ENCODE results near the gene PKMYT1.

The PKMYT1 gene

DNA sequence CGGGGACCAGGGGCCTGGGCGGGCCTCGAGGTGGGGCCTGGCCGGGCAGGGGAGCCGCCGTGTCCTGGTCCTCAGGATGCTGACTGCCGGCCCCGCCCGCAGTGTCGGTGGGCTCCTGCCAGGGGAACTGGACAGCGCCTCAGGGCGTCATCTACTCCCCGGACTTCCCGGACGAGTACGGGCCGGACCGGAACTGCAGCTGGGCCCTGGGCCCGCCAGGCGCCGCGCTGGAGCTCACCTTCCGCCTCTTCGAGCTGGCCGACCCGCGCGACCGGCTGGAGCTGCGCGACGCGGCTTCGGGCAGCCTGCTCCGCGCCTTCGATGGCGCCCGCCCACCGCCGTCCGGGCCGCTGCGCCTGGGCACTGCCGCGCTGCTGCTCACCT, 13.4 kb downstream of the PKMYT1 start:
- H3K4me1 Mint-ChIP-seq (ENCODE audit: low read depth): peaks cover 40% of the 10 kb centered on the region
- no peaks in the 10 kb centered on the region for H3K9me3 Mint-ChIP-seq
- H3K27ac Mint-ChIP-seq: no peak overlapping the region
- H3K27me3 Mint-ChIP-seq: peaks cover 16% of the 10 kb centered on the region
- peaks cover 5% of the 10 kb centered on the region for H3K36me3 Mint-ChIP-seq (ENCODE audit: low read depth)
- no peak overlapping the region for H3K4me3 Mint-ChIP-seq

DNA sequence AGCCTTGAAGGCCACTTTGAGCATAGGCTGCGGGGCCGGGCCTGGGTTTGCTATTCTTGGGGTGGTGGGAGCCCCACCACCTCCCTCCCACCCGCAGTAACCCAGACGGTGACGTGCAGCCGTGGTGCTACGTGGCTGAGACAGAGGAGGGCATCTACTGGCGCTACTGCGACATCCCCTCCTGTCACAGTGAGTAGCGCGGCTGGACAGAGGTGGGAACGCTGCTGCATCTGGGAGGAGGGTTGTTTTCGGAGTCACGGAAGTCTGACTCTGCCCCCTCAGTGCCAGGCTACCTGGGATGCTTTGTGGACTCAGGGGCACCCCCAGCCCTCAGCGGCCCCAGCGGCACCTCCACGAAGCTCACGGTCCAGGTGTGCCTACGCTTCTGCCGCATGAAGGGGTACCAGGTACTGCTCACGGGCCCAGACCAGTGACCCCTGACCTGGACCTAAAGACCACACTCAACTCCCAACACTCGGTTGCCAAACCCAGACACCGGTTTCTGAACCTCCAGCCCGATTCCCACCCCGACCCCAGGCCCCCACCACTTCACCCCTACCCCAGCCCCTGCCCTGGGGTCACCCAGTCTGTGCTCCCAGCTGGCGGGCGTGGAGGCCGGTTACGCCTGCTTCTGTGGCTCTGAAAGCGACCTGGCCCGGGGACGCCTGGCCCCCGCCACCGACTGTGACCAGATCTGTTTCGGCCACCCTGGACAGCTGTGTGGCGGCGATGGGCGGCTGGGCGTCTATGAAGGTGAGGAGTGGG, 14.0 kb downstream of the PKMYT1 start:
- Mint-ChIP-seq H3K27me3 (peaks cover 18% of the 10 kb centered on the region), H3K27ac (no peak overlapping the region), H3K4me1 (ENCODE audit: low read depth) (peaks cover 41% of the 10 kb centered on the region), H3K9me3 (no peaks in the 10 kb centered on the region), H3K4me3 (no peak overlapping the region), H3K36me3 (ENCODE audit: low read depth) (peaks cover 4% of the 10 kb centered on the region)

DNA sequence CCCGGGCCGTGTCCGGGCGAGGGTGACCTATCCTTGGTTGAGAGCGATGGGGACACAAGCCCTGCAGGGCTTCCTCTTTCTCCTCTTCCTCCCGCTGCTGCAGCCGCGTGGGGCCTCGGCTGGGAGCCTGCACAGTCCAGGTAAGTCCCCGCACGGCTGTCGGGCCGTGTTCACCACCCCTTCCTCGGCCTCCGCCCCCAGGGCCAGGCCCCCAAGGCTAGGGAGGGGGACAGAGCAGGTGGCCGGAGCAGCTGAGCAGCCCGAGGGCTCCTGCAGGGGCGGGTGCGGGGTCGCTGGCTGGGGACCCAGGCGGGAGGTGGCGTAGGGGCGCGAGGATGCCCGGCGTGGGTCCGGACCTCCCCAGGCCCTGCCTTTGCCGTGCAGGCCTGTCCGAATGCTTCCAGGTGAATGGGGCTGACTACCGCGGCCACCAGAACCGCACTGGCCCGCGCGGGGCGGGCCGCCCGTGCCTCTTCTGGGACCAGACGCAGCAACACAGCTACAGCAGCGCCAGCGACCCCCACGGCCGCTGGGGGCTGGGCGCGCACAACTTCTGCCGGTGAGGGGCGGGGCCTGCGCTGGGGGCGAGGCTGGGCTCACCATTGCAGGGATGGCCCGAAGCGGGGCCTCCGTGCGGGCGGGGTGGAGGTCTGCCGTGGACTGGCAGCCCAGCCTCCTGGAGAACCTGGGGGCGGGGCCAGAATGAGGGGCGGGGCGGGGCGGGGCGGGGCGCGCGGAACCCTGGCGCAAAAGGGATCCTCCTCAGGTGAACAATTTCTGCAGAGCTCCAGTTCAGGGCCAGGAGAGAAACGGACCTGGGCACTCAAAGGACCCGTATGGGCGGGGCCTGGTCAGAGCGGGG, 15.5 kb downstream of the PKMYT1 start:
- Mint-ChIP-seq H3K4me3 (peak overlapping the region; percentile 45), H3K9me3 (no peaks in the 10 kb centered on the region), H3K27ac (no peak overlapping the region), H3K36me3 (ENCODE audit: low read depth) (no peaks in the 10 kb centered on the region), H3K27me3 (peaks cover 22% of the 10 kb centered on the region), H3K4me1 (ENCODE audit: low read depth) (peaks cover 35% of the 10 kb centered on the region)

DNA sequence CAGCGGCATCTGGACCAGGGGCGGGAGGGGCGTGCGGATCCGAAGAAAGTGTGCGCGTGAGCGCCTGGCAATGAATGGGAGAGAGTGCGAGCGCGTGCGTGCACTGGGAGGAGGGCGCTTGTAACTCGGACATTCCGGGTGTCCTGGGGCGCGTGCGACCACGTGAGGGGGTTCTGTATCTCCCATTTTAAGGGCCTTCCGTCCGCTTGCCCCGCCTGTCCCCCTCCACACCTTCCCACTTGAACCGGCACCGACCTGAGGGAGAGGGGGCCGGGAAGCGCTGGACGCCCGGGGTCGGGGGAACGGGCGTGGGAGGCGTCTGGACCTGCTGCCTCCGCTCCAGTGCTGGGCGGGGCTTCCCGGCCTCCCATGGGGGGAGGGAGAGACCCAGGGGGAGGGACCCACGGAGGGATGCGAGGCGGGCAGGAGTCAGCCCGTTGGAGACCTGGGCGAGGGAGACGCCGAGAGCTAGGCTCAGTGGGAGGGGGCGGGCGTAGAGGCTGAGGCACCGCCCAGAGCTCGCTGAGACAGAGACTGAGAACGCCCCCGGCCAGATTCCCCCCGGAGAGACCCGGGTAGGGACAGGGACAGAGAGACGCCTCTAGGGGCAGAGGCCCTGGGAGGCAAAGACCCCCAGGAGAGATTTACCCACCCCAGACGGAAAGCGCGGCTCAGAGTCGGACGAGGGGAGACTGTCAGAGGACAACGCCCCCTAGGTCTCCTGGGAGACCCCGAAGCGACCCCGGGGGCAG, 16.3 kb downstream of the PKMYT1 start, which contains the start of gene KREMEN2:
KREMEN2 (plus strand) TSS at position 553 of the 752 bp plus-strand sequence. CDS start 246 bp downstream, outside the sequence.
- peak within 1 kb of the TSS; percentile 78 for H3K4me3 Mint-ChIP-seq
- peaks cover 22% of the 10 kb centered on the region for H3K27me3 Mint-ChIP-seq
- H3K4me1 Mint-ChIP-seq (ENCODE audit: low read depth): peaks cover 35% of the 10 kb centered on the region
- H3K9me3 Mint-ChIP-seq: no peaks in the 10 kb centered on the region
- no peak within 1 kb of the TSS for H3K27ac Mint-ChIP-seq
- no peaks in the 10 kb centered on the region for H3K36me3 Mint-ChIP-seq (ENCODE audit: low read depth)

DNA sequence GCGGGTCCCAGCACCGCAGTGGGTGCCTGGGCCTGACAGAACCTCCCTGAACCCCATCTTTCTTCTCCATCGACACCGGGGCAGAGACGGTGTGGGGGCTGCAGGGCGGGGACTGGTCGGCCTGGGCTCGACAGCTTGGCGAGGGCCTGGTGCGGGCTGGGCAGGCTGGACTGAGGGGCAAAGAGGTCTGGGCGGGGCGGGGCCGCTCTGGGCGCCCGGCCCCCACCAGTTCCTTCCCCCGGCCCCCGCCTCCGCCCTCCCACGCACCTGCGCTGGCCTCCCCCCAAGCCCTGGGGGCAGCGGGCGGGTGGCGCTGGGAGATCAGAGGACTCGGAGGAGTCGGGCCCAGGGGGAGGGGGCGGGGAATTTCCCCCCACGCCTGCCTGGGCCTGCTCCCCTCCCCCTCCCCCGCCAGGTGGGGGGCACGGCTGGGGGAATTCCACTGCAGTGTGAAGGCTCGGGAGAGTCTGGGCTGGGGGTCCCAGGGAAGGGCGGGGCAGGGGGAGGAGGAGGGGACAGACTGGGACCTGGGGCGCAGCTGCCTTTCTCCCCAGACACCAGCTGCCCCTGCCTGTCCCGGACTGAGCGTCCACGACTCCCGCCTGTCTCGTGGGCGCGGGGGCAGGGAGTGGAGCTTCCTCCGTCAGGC, 17.0 kb downstream of the PKMYT1 start:
- H3K27ac Mint-ChIP-seq: no peak overlapping the region
- peak overlapping the region; percentile 78 for H3K4me3 Mint-ChIP-seq
- H3K4me1 Mint-ChIP-seq (ENCODE audit: low read depth): peaks cover 29% of the 10 kb centered on the region
- H3K27me3 Mint-ChIP-seq: peaks cover 19% of the 10 kb centered on the region
- no peaks in the 10 kb centered on the region for H3K9me3 Mint-ChIP-seq
- H3K36me3 Mint-ChIP-seq (ENCODE audit: low read depth): no peaks in the 10 kb centered on the region

DNA sequence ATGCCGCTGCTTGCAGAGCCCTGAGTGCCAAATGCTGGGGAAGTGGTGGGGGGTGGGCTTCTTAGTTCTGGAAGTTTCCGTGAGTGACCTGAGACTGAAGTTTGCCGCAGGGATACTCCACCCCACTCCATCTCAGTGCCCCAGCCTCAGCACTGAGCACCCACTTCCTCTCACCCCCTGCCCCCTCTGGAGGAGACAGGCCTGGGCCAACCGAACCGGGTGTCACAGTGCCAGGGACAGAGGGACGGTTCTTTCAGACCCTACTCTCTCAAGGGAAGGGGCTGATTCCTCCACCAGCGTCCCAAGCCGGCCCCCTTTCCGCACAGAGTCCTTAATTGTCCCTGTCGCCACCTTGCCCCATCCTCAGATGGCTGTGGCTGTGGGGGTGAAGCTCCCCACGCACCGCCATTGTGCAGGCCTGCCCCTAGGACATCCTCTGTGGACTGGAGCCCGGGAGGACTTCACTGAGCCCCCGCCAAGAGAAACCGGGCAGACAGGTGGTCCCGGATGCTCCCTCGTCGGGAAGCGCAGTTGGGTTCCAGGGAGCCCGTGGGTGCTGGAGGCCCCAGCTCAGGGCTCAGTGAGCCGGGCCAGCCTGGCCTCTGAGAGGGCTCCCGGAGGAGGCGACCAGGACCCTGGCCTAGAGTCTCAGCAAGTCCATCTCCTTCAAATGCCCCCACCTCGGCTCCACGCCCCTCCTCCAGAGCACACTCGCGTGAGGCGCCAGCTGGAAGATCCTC, 17.7 kb downstream of the PKMYT1 start:
- Mint-ChIP-seq H3K36me3 (ENCODE audit: low read depth) (no peaks in the 10 kb centered on the region), H3K9me3 (no peaks in the 10 kb centered on the region), H3K27me3 (peaks cover 15% of the 10 kb centered on the region), H3K4me3 (no peak overlapping the region), H3K27ac (no peak overlapping the region), H3K4me1 (ENCODE audit: low read depth) (peaks cover 25% of the 10 kb centered on the region)

DNA sequence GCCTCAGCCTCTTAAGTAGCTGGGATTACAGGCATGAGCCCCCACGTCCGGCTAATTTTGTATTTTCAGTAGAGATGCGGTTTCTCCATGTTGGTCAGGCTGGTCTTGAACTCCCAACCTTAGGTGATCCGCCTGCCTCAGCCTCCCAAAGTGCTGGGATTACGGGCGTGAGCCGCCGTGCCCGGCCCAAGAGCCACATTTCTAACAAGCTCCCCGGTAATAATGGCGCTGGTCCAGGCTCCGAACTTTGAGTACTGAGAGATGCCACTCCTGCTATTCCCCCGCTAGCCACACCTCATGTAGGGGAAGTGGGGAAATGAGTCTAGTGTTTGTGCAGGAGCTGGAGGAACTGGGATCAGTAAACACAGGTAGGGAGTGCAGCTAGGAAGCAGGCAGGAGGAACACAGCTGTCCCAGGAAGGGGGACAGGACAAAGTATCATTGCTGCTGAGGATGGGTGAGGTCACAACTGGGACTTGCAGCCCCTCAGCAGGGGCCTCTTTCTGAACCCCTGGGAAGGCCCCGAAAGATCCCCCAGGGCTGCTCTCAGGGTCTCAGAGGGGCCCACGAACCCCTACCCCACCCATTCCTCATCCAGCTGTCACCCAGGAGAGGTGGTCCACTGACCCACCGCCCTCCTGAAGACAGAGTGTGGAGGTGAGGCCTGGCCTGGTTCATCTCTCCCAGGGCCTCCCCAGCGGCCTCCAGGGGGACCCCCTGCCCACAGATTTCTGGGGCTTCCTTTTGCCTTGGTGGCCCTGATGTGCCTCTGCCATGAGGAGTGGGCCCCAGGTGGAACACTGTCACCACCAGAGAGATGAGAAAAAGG, 19.8 kb downstream of the PKMYT1 start:
- no peaks in the 10 kb centered on the region for H3K9me3 Mint-ChIP-seq
- peaks cover 19% of the 10 kb centered on the region for H3K4me1 Mint-ChIP-seq (ENCODE audit: low read depth)
- H3K27me3 Mint-ChIP-seq: peaks cover 16% of the 10 kb centered on the region
- no peak overlapping the region for H3K4me3 Mint-ChIP-seq
- H3K36me3 Mint-ChIP-seq (ENCODE audit: low read depth): no peaks in the 10 kb centered on the region
- no peak overlapping the region for H3K27ac Mint-ChIP-seq

DNA sequence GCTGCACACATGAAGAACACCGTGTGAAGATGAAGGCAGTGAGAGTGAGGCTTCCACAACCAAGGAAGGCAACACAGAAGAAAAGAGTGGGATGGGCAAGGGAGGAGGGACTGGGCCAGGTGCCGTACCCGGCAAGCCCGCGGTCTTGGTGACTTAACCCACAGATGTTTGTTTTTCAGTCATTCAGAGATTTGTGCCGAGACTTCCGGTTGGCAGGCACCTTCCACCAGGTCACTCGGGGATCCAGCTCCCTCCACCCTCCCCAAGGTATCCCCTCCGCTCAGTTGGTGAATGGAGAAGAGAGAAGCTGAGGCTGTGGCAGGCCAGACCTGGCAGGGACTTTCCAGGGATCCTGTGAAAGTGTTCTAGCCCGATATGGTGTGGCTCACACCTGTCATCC, 21.0 kb downstream of the PKMYT1 start:
- peaks cover 12% of the 10 kb centered on the region for H3K4me1 Mint-ChIP-seq (ENCODE audit: low read depth)
- no peaks in the 10 kb centered on the region for H3K9me3 Mint-ChIP-seq

DNA sequence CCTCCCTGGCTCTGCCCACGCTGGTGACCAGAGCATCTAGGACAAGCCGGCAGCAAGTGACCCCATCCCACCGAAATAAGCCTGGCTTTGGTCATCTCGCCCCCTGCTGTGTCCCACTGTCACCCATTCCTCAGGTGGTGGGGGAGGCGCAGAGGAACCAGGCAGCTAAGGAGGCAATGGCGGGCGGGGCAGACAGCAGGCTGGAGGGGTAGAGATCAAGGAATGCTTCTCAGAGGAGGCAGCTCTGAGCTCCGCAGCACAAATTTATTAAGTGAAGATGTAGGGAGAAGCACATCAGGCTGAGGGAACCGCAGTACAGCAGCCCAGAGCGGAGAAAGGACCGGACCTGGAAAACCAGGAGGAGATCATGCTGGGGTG, 23.7 kb downstream of the PKMYT1 start:
- H3K27ac Mint-ChIP-seq: no peak overlapping the region
- H3K27me3 Mint-ChIP-seq: peaks cover 8% of the 10 kb centered on the region
- H3K4me3 Mint-ChIP-seq: no peak overlapping the region
- no peaks in the 10 kb centered on the region for H3K9me3 Mint-ChIP-seq
- no peaks in the 10 kb centered on the region for H3K36me3 Mint-ChIP-seq (ENCODE audit: low read depth)
- no peaks in the 10 kb centered on the region for H3K4me1 Mint-ChIP-seq (ENCODE audit: low read depth)

More for the DNA sequence above, 21.0 kb downstream of the PKMYT1 start:
- Mint-ChIP-seq H3K36me3 (ENCODE audit: low read depth) (no peaks in the 10 kb centered on the region), H3K4me3 (no peak overlapping the region), H3K27ac (no peak overlapping the region), H3K27me3 (peaks cover 15% of the 10 kb centered on the region)

DNA sequence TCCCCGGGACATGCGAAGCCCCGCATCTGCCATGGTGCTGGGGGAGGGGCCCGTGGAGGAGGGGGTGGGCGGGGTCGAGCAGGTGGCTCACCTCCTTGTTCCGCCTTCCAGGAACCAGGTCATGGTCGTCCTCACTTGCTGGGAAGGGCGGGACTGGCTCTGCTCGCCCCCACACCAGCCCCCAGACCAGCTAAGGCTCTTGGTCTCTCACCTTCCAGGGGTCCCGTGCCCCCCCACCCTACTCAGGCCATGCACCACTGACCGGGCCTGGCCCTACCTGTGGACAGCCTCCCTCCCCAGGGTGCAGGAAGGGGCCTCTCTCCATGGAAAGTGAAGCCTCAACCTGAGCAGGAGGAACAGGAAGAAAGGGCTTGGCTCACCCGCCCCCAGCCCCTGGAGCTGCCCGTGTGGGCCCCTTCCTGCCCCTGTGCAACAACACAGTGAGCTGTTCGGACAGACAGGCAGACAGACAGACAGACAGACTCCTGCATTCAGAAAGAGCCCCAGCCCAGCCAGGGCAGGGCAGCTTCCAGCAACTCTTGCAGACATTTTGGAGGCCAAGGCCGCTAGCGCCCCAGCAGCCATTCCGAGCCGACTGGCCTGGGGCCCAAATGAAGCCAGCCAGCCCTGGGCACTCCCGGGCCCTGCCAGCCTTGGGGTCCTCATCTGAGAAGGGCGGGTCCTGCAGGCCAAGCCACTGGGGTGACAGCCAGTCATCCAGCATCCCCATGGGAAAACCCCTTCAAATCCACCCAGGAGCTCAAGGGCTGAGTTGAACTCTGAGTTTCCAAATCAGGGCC, 24.3 kb downstream of the PKMYT1 start:
- no peaks in the 10 kb centered on the region for H3K4me1 Mint-ChIP-seq (ENCODE audit: low read depth)
- peaks cover 8% of the 10 kb centered on the region for H3K27me3 Mint-ChIP-seq
- no peak overlapping the region for H3K27ac Mint-ChIP-seq
- H3K9me3 Mint-ChIP-seq: no peaks in the 10 kb centered on the region
- no peaks in the 10 kb centered on the region for H3K36me3 Mint-ChIP-seq (ENCODE audit: low read depth)
- H3K4me3 Mint-ChIP-seq: no peak overlapping the region

DNA sequence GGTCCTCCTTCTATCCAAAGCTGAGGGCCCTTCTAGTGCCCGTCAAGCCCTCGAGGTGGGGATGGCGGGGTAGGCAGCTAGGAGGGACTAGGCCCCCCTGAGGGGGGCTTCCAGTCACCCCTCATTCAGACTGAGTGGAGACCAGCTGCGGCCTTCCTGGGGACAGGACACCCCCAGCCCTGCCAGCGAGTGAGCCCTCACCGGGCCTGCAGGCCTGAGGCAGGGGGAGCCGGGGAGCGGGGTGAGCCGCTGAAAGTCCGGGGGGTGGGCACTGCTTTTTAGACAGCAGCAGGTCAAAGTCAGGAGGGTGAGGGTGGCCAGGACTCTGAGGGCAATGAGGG, 24.8 kb downstream of the PKMYT1 start:
- peaks cover 8% of the 10 kb centered on the region for H3K27me3 Mint-ChIP-seq
- H3K4me1 Mint-ChIP-seq (ENCODE audit: low read depth): no peaks in the 10 kb centered on the region
- no peak overlapping the region for H3K4me3 Mint-ChIP-seq
- no peaks in the 10 kb centered on the region for H3K9me3 Mint-ChIP-seq
- H3K36me3 Mint-ChIP-seq (ENCODE audit: low read depth): no peaks in the 10 kb centered on the region
- H3K27ac Mint-ChIP-seq: no peak overlapping the region

DNA sequence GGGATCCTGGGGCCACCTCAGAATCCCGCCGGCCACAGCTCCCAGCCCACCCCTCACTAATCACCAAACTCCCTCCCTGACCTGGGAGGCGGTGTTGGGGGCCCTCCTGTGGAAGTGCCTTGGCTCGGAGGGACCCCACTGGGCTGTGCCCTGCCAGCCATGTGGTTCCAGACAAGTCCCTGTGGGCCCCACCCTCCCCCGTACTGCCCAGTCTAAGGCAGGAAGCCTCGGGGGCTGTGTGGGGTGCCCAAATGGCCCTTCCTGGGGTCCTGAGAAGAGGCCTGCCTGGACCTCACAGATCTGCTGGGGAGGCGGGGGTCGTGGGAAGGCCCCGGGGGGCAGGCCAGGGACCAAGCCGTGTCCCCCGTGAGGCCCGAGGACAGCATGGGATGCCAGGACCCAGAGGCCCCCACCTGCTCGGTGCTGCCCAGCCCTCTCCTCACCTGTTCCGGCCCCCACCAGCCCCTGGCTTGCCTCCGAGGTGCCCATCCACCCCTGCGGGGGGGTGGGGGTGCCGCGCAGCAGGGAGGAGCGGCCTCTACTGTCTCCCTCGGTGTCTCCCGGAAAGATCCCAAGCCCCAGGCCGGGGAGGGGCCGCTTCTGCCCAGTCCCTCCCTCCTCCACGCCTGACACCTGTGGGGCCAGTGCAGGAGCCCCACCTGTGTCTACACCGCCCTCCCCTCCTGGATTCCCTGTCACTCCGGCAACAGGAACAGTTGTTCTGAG, 25.4 kb downstream of the PKMYT1 start:
- H3K36me3 Mint-ChIP-seq (ENCODE audit: low read depth): no peaks in the 10 kb centered on the region
- no peaks in the 10 kb centered on the region for H3K9me3 Mint-ChIP-seq
- H3K4me1 Mint-ChIP-seq (ENCODE audit: low read depth): no peaks in the 10 kb centered on the region
- peaks cover 5% of the 10 kb centered on the region for H3K27me3 Mint-ChIP-seq
- H3K27ac Mint-ChIP-seq: no peak overlapping the region
- H3K4me3 Mint-ChIP-seq: no peak overlapping the region
